Gastroesophageal sphincter (tissue), 4 donors: ENCODE results near the gene AFTPH. TPM values are rescaled to one million over a fixed set of nuclear protein-coding genes. Genes with fewer than 3 reads are reported as not detected.
A peak's percentile ranks its signal among the peaks of the same experiment; 100 is the strongest.

Source experiments
- ATAC-seq: fragments of 150-250 bp; one replicate; pipeline ENCODE4 v1.9.1; 2016; ENCODE audit warnings: mild to moderate bottlenecking, moderate library complexity
- H3K27ac ChIP-seq, 4 donors: fragments of 200-600 bp; sonication (generic) in 3 of 4; 1 replicate in 3 of 4; 2 replicates in 1 of 4; pipeline ENCODE4 v1.5.1; 2016 to 2019
- H3K27me3 ChIP-seq: fragments of 200-600 bp; sonication (generic); one replicate; pipeline ENCODE4 v1.5.1; 2019
- H3K36me3 ChIP-seq, 2 donors: fragments of 200-600 bp; sonication (generic); one replicate each; pipeline ENCODE4 v1.5.1; 2019; ENCODE audit warnings: control low read depth in 1 of 2
- H3K4me1 ChIP-seq, 3 donors: fragments of 200-600 bp; sonication (generic); 1 replicate in 2 of 3; 2 replicates in 1 of 3; pipeline ENCODE4 v1.5.1; 2016 to 2019; ENCODE audit warnings: control low read depth in 2 of 3
- H3K4me3 ChIP-seq, 2 donors: fragments of 200-600 bp; sonication (generic); one replicate each; pipeline ENCODE4 v1.5.1; 2019; ENCODE audit warnings: mild to moderate bottlenecking in 1 of 2, moderate library complexity in 1 of 2
- H3K9me3 ChIP-seq, 3 donors: fragments of 200-600 bp; sonication (generic); one replicate each; pipeline ENCODE4 v1.5.1; 2017 to 2019; ENCODE audit warnings: control low read depth in 2 of 3
- CTCF ChIP-seq, 4 experiments: fragments of 200-600 bp in 2 of 4; fragments of 450-650 bp in 2 of 4; sonication (generic) in 1 of 4; IDR thresholded peaks; one replicate each; pipeline ENCODE4 v1.5.1; 2017 to 2019; ENCODE audit warnings: antibody characterized with exemption in 4 of 4, mild to moderate bottlenecking in 2 of 4, moderate library complexity in 2 of 4
- EP300 ChIP-seq: sonication (generic); formaldehyde crosslinking; IDR thresholded peaks from one replicate; pipeline ENCODE4 v1.6.1; 2017; ENCODE audit warnings: antibody characterized with exemption, mild to moderate bottlenecking
- POLR2A ChIP-seq, 2 donors: fragments of 450-650 bp; IDR thresholded peaks; one replicate each; pipeline ENCODE4 v1.6.1; 2017; ENCODE audit warnings: antibody characterized with exemption in 2 of 2, mild to moderate bottlenecking in 2 of 2, moderate library complexity in 1 of 2
- POLR2AphosphoS5 ChIP-seq: sonication (generic); formaldehyde crosslinking; IDR thresholded peaks from one replicate; pipeline ENCODE4 v1.6.1; 2017; ENCODE audit warnings: antibody characterized with exemption
- WGBS, 2 donors: methylation state at CpG; one replicate each; pipeline ENCODE4 v1.1.5; 2018; ENCODE audit warnings: low coverage in 1 of 2; 5-methylcytosine and 5-hydroxymethylcytosine counted together
- total RNA-seq, 4 donors: library from RNA; depleted of rRNA; stranded (reverse); fragments of >200 nt; gene quantifications; one replicate each; pipeline ENCODE4 v1.1.0, GENCODE V29; 2016

AFTPH gene
- total RNA-seq, 4 donors from 2014 or later: 33.0 to 53.5 (median 41.6) TPM

DNA sequence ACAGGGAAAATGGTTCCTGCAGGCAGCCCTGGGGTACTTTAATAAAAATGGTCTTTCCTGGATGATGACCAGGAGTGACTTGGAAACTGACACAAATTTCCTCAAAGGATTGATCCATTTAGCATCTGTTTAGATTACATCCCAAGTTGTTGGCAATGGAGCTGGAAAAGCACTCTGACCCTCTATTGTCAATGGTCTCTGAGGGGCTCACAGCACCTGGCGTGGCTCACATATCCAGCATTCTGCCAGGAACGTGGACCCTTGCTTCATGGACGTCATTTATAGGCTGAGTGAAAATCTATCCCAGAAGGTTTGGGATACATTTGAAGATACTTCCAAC, 85.8 kb downstream of the AFTPH start:
- Histone ChIP-seq H3K4me1 (peaks cover 0 to 27% (median 0%) of the 10 kb centered on the region in 3 donors), H3K36me3 (no peaks in the 10 kb centered on the region), H3K27ac (peak overlapping the region in 3 of 4 donors; percentile 39 to 85 (median 68)), H3K27me3 (no peaks in the 10 kb centered on the region), H3K9me3 (no peaks in the 10 kb centered on the region), H3K4me3 (peak overlapping the region; percentile 57 to 64)
- ATAC-seq: no peak
- TF ChIP-seq EP300 (no peak), CTCF (IDR thresholded peaks at IDR 0.05) (no peak), POLR2AphosphoS5 (no peak), POLR2A (IDR thresholded peaks at IDR 0.05) (no peak)
- WGBS, 2 donors: 70 to 72% methylated on average over 2 to 3 of the region's 3 CpGs

- ATAC-seq: no peak
- Histone ChIP-seq H3K27me3 (no peaks in the 10 kb centered on the region), H3K4me3 (no peak overlapping the region), H3K27ac (no peak overlapping the region), H3K4me1 (peaks cover 0 to 23% (median 0%) of the 10 kb centered on the region in 3 donors), H3K9me3 (no peaks in the 10 kb centered on the region), H3K36me3 (no peaks in the 10 kb centered on the region)
- TF ChIP-seq POLR2A (IDR thresholded peaks at IDR 0.05) (no peak), POLR2AphosphoS5 (no peak), EP300 (no peak), CTCF (IDR thresholded peaks at IDR 0.05) (no peak)
- WGBS, 2 donors: 92 to 100% methylated on average over 2 to 4 of the region's 6 CpGs
Measured at GRCh38 chr2:64610316-64610855, 86.3 kb downstream of the AFTPH start.

- ATAC-seq: no peak
- Histone ChIP-seq H3K9me3 (no peaks in the 10 kb centered on the region), H3K36me3 (no peaks in the 10 kb centered on the region), H3K4me3 (no peak overlapping the region), H3K27ac (no peak overlapping the region), H3K4me1 (peaks cover 0 to 17% (median 0%) of the 10 kb centered on the region in 3 donors), H3K27me3 (no peaks in the 10 kb centered on the region)
- TF ChIP-seq CTCF (IDR thresholded peaks at IDR 0.05) (no peak), POLR2A (IDR thresholded peaks at IDR 0.05) (no peak), EP300 (no peak), POLR2AphosphoS5 (no peak)
- WGBS, 2 donors: 69 to 96% methylated on average over 2 to 4 of the region's 5 CpGs
Measured at GRCh38 chr2:64612575-64613195, 88.6 kb downstream of the AFTPH start.

GRCh38 chr2:64613276-64613675, 89.1 kb downstream of the AFTPH start:
- Histone ChIP-seq H3K27me3 (no peaks in the 10 kb centered on the region), H3K4me1 (peaks cover 0 to 12% (median 0%) of the 10 kb centered on the region in 3 donors), H3K9me3 (no peaks in the 10 kb centered on the region), H3K4me3 (no peak overlapping the region), H3K36me3 (no peaks in the 10 kb centered on the region), H3K27ac (no peak overlapping the region)
- no peak for TF ChIP-seq EP300
- no peak for TF ChIP-seq POLR2A (IDR thresholded peaks at IDR 0.05)
- no peak for TF ChIP-seq POLR2AphosphoS5
- TF ChIP-seq CTCF (IDR thresholded peaks at IDR 0.05): no peak
- ATAC-seq: no peak
- WGBS, 2 donors: 74 to 100% methylated on average over 2 to 7 of the region's 7 CpGs

DNA sequence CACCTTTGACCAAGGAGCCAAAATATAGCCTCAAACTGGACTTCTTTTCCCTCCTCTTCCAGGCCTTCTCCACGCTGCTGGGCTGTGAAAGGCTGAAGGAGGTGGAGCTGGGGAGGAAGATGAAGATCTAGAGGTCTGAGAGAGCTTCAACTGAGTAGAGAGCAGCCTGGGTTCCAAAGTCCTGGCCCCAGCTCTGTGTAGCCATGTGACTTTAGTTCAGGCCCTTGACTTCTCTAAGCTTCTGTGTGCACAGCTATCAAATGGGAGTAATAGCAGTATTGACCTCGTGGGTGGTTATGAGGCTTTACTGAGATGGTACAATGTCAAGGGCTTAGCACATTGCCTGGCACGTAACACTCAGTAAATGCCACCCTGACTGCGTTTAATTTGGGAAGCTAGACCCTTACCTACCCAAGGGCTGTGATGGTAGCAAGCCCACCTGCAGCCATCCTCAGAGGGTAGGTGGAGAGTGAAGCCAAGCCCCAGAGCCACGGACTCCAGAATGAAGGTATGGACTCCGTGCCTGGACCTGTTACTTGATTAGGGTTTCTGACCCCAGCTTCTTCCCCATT, 91.2 kb downstream of the AFTPH start:
- ATAC-seq: no peak
- Histone ChIP-seq H3K36me3 (no peaks in the 10 kb centered on the region), H3K4me3 (no peak overlapping the region), H3K27me3 (no peaks in the 10 kb centered on the region), H3K4me1 (no peaks in the 10 kb centered on the region), H3K9me3 (no peaks in the 10 kb centered on the region), H3K27ac (no peak overlapping the region)
- TF ChIP-seq CTCF (IDR thresholded peaks at IDR 0.05) (no peak), POLR2AphosphoS5 (no peak), EP300 (no peak), POLR2A (IDR thresholded peaks at IDR 0.05) (no peak)
- 100% methylated on average over 1 to 2 of the region's 6 CpGs for WGBS, 2 donors
